Right lobe of liver (tissue), 6 donors: ENCODE results near the gene SCYGR1. TPM values are rescaled to one million over a fixed set of nuclear protein-coding genes. Genes with fewer than 3 reads are reported as not detected.

ENCODE experiments used
- ATAC-seq, 4 donors: fragments of 200-7000 bp; cut with Tn5 transposase; one replicate each; pipeline ENCODE4 v1.9.1; 2020; ENCODE audit warnings: mild to moderate bottlenecking in 4 of 4, moderate library complexity in 4 of 4
- DNase-seq, 3 donors: peaks; one replicate each; pipeline ENCODE4 v3.0.0-alpha.2; 2020
- H3K27ac ChIP-seq, 3 donors: fragments of 200-600 bp; one replicate each; pipeline ENCODE4 v1.8.0; 2022
- H3K27me3 ChIP-seq, 2 donors: fragments of 200-600 bp; one replicate each; pipeline ENCODE4 v1.8.0; 2022
- H3K36me3 ChIP-seq, 4 donors: fragments of 200-600 bp; sonication (generic) in 1 of 4; one replicate each; pipeline versions ENCODE4 v1.5.1 to v1.8.0; 2017 to 2022; ENCODE audit warnings: control low read depth in 1 of 4
- H3K4me1 ChIP-seq, 4 donors: fragments of 200-600 bp; sonication (generic) in 1 of 4; one replicate each; pipeline versions ENCODE4 v1.5.1 to v1.8.0; 2017 to 2022; ENCODE audit warnings: control low read depth in 1 of 4
- H3K4me3 ChIP-seq, 3 donors: fragments of 200-600 bp; one replicate each; pipeline ENCODE4 v1.8.0; 2022
- H3K9me3 ChIP-seq, 4 donors: fragments of 200-600 bp; sonication (generic) in 1 of 4; one replicate each; pipeline versions ENCODE4 v1.5.1 to v1.8.0; 2017 to 2022; ENCODE audit warnings: control low read depth in 1 of 4
- CTCF ChIP-seq, 4 donors: fragments of 200-600 bp in 3 of 4; fragments of 450-650 bp in 1 of 4; IDR thresholded peaks; one replicate each; pipeline versions ENCODE4 v1.5.1 to v1.8.0; 2016 to 2022; ENCODE audit warnings: antibody characterized with exemption in 4 of 4, mild to moderate bottlenecking in 2 of 4
- POLR2A ChIP-seq: fragments of 450-650 bp; IDR thresholded peaks from one replicate; pipeline ENCODE4 v1.6.1; 2017; ENCODE audit warnings: antibody characterized with exemption, mild to moderate bottlenecking
- WGBS: methylation state at CpG from one replicate; pipeline ENCODE4 v1.1.6; 2018; ENCODE audit warnings: low coverage, low lambda C conversion rate; ENCODE audit not compliant: insufficient coverage; ENCODE audit errors: missing lambda C conversion rate; 5-methylcytosine and 5-hydroxymethylcytosine counted together
- intact Hi-C, 2 donors: fragments of 100-400 bp; cut with DNase I; formaldehyde crosslinking; loops; one replicate each; pipeline versions ENCODE4 v1.11.2 to v1.14.1; 2022
- total RNA-seq, 6 experiments: library from RNA; depleted of rRNA in 2 of 6; stranded (reverse); fragments of >200 nt in 2 of 6; fragmentation: NEBNext Ultra II Directional in 3 of 6; extraction: Animal tissue kit (Norgen Biotek cat#: 25700) in 3 of 6; gene quantifications; one replicate each; pipeline versions ENCODE4 v1.1.0 to v1.2.4, GENCODE V29; 2016 to 2023
- donor health status: DM: no; HTN: yes; CAD: no.
- donor health status: DM: no; HTN: no; CAD: no.
- donor health status: DM: no; HTN: no; CAD: no.
- donor health status: DM: no; HTN: yes; CAD: no.
- donor health status: DM: no; HTN: yes; CAD: no.

Gene SCYGR1
- total RNA-seq, 6 experiments from 2014 or later: not detected

GRCh38 chr2:227398684-227399670 is 11.2 kb upstream of the SCYGR1 start:
- Histone ChIP-seq H3K4me1 (peaks cover 0 to 7% (median 0%) of the 10 kb centered on the region in 4 donors), H3K9me3 (no peaks in the 10 kb centered on the region), H3K27ac (no peak overlapping the region), H3K27me3 (no peaks in the 10 kb centered on the region), H3K4me3 (no peak overlapping the region), H3K36me3 (no peaks in the 10 kb centered on the region)
- TF ChIP-seq POLR2A: no peak
- TF ChIP-seq CTCF (IDR thresholded peaks at IDR 0.05): no peak
- DNase-seq: no peak
- intact Hi-C loops: no loop called here
- WGBS: 51% methylated on average over 4 of the region's 4 CpGs
- ATAC-seq: peak; percentile 72 to 79 (median 74)

DNA sequence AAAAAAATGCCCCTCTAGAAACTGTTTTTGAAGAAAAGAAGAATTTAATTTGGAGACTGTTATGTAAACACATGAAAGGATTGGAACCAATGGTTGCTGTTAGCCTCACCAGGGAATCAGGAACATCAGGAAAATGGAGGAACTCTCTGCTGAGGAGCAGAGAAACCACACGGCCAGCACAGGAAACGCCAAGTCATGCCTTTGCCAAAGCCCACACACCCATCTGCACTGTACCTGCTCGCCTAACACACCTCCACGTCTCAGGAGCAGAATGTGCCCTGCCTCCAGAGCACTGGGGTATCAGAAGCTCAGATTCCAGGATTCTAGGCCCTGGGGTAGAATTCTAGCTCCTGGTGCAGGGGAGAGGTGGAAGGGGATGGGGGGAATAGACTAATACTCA is 9.8 kb upstream of the SCYGR1 start:
- intact Hi-C loops: no loop called here
- no peaks in the 10 kb centered on the region for H3K36me3 ChIP-seq
- H3K27ac ChIP-seq: no peak overlapping the region
- no peak overlapping the region for H3K4me3 ChIP-seq
- no peak for TF ChIP-seq CTCF (IDR thresholded peaks at IDR 0.05)
- TF ChIP-seq POLR2A: no peak
- no peaks in the 10 kb centered on the region for H3K9me3 ChIP-seq
- WGBS: no CpG with 5 or more reads among the region's 4 CpGs
- DNase-seq (no peak), ATAC-seq (no peak)
- no peaks in the 10 kb centered on the region for H3K27me3 ChIP-seq
- peaks cover 0 to 7% (median 0%) of the 10 kb centered on the region in 4 donors for H3K4me1 ChIP-seq

DNA sequence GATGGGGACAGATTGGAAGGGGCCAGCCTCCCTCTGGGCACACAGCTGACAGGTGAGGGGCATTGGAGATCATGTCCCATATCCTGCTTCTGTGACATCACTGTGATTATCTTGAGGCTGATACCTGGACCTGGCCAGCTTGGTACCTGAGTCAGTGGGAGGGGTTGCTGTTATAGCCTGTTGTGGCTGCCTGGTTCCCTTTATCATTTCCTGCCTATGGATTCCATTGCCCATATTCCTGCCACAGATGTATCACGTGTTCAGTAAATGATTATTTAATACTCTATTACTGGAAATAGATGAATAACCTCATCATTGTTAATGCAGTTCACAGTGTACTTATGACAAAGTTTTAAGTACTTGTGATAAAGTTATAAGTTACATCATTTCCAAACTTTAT is 7.8 kb upstream of the SCYGR1 start:
- H3K36me3 ChIP-seq: no peaks in the 10 kb centered on the region
- no peak for TF ChIP-seq CTCF (IDR thresholded peaks at IDR 0.05)
- TF ChIP-seq POLR2A: no peak
- no peak for DNase-seq
- no peak for ATAC-seq
- H3K4me1 ChIP-seq: peaks cover 0 to 7% (median 0%) of the 10 kb centered on the region in 4 donors
- H3K4me3 ChIP-seq: no peak overlapping the region
- no peak overlapping the region for H3K27ac ChIP-seq
- intact Hi-C loops: no loop called here
- no peaks in the 10 kb centered on the region for H3K9me3 ChIP-seq
- H3K27me3 ChIP-seq: no peaks in the 10 kb centered on the region
- 63% methylated on average over 1 of the region's 1 CpG for WGBS

GRCh38 chr2:227394401-227394800 is 6.7 kb upstream of the SCYGR1 start:
- no peaks in the 10 kb centered on the region for H3K36me3 ChIP-seq
- no peaks in the 10 kb centered on the region for H3K9me3 ChIP-seq
- ATAC-seq: no peak
- TF ChIP-seq POLR2A: no peak
- no peak for TF ChIP-seq CTCF (IDR thresholded peaks at IDR 0.05)
- 18% methylated on average over 1 of the region's 2 CpGs for WGBS
- no peak for DNase-seq
- no peak overlapping the region for H3K27ac ChIP-seq
- no peaks in the 10 kb centered on the region for H3K27me3 ChIP-seq
- intact Hi-C loops: no loop called here
- no peak overlapping the region for H3K4me3 ChIP-seq
- H3K4me1 ChIP-seq: peaks cover 0 to 7% (median 0%) of the 10 kb centered on the region in 4 donors
